HG02885 (cell line): ENCODE results near the gene PKP4.

Experiments
- ATAC-seq: cut with Tn5 transposase; IDR thresholded peaks from one replicate; pipeline ENCODE4 v1.9.1; 2021; ENCODE audit warnings: mild to moderate bottlenecking; ENCODE audit not compliant: unreplicated experiment, poor library complexity

Gene PKP4

DNA sequence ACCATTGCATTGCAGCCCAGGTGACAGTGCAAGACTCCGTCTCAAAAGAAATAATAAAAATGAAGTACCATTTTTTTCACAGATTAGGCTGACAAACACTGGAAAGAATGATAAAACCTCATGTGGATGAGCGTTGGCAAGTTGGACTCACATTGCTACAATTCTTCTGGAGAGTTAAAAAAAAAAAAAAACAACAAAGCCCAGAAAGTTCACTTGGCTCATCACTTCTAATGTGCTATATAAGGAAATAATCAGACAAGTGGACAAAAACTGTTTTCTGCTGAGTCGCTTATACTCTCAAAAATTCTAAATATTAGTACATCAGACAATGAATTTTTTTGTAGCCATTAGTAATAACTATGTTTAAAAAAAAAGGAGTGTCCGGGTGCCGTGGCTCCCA, 38.4 kb downstream of the PKP4 start:
- ATAC-seq: no peak

DNA sequence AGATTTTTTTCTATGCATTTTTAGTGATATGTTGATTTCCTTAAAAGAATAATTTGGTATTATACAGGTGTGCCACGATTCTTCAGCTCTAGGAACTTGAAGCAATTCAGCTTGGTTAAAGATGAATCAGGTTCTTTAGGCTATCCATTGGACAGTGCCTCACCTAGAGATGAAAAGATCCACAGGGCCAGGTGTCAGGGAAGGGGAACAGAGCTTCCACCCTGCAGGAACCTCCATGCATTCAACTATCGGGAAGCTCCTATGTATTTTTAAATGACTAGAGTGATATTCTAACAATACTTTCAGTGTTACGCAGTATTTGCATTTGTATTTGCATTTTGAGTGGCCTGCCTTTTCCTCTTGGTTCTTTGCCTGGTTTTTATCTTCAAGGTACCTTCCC, 40.2 kb downstream of the PKP4 start:
- ATAC-seq: no peak

DNA sequence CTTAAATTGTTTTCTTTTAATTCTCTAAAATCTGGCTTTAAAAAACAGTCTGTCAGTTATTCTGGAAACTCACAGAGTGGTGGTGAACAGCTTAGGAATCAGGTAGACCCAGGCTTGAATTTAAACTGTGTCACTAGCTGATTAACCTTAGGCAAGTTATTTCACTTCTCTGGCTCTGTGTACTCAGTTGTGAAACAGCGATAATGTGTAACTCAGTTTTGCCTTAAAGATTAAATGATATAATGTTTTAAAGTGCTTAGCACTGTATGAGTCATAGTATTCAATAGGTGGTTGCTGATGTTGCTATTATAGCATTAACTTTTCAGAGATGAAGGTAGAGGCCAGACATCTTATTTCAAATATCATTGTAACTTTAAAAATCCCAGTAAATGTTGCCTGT, 40.7 kb downstream of the PKP4 start:
- ATAC-seq: no peak

DNA sequence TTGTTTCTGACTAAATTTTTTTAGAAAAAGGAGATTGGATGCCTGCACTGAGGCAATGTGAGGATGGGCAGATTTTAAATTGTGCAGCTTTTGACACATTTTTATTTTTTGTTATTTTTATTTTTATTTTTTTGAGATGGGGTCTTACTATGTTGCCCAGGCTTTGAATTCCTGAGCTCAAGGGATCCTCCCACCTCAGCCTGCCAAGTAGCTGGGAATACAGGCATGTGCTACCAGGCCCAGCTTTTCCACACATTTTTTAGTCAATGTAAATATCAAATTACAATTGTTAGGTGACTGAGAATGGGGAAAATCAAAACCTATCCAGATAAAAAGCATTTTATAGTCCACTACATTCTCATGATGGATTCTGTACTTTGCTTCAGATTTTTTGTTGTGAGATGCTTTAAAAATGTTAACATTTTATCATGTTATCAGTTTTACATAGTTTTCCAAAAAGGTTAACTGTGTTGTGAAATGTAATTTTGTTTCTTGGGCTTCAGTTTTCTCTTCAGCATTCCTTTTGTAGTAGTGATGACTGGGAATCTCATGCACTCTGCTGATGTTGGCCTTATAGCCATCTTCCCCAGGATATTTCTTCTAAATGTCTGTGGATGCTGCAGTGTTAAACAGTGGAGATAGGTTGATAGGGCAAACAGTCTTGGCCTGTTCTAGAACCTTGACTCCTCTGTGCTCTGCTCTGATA, 41.4 kb downstream of the PKP4 start:
- ATAC-seq: no peak

DNA sequence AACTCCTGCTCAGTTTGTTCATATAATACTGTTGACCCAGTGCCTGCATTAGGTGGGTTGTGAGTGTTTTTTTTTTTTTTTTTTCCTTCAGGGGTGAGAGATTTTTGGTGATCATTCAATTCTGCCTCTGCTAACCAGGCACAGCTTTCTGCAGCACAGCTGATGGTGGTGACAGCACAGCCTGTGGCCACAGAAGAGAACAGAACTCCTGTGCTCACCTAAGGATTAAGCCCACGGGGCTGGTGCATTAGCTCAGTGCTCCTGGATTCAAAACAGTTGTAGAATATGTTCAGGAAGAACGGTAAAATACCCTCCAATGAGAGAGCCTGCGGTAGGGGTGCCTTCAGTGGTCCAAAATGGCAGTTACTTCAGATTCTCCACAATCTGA, 42.0 kb downstream of the PKP4 start:
- ATAC-seq: no peak

DNA sequence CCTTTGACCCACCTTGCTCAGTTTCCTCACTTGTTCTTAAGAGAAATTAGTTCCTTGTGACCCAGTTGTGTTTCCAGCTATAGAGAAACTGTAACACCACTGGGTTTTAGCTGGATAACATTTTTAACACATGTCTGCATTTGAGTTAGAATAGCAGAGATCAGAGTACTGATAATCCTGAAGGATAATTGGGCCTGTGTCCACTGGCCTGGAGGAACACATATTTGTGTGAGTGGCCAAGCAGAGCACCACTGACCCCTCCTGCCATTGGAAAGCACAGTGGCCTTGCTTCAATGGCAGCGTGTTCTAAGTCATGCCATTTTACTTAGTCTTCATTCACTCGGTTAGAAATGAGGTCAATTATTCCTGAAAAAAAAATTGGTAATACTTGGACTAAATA, 42.6 kb downstream of the PKP4 start:
- ATAC-seq: no peak

DNA sequence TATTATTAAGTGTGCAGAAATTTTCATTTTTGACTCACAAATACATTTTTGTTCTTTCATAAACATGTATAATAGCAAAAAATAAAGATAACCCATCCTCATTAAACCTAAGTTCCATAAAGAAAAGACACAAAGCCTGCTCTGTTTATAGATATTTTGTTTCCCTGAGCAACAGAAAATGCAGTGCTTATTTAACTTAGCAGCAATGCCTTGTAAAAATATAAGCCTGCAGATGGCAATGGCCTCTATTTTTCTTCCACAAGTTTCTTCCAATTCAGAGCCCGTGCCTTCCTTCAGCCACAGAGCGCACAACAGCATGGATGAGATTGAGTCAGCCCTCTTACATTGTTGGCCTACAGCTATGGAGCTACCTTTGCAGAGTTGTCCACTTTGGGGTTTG, 43.6 kb downstream of the PKP4 start:
- no peak for ATAC-seq

DNA sequence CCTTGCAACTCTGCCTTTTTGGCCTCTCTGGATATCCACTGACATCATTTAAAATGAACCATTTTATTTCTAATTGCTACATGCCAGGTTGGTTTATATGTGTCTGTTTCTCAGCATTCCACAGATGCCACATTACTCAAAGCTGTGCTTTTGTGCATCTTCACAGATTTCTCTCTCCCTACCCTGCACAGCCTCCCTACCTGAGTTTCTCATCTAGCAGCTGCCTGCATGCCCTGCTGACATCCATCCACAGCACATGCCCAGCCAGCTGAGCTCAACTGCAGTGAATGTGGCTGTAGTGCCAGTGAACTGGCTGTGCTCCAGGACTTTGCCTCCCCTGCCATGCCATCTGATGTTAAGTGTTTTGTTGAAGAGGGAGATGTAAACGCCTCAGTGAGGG, 44.5 kb downstream of the PKP4 start:
- no peak for ATAC-seq

DNA sequence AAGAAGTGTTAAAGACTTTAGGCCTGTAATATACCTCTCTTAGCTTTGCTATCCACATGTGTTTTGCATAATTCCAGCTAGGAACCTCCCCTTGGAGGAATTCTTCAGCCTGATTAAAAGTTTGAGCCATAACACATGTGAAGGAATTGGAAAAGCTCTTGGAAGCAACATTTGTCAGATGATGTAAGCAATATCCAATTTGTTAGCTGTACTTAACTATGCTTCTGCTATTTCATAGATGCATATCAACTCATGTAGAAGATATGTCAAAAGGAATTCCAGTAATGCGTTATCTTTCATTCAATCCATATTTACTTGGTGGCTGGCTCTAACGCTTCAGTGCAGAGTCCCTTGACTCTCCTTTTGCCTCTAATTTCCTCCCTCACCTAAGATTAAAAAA, 46.2 kb downstream of the PKP4 start:
- no peak for ATAC-seq

DNA sequence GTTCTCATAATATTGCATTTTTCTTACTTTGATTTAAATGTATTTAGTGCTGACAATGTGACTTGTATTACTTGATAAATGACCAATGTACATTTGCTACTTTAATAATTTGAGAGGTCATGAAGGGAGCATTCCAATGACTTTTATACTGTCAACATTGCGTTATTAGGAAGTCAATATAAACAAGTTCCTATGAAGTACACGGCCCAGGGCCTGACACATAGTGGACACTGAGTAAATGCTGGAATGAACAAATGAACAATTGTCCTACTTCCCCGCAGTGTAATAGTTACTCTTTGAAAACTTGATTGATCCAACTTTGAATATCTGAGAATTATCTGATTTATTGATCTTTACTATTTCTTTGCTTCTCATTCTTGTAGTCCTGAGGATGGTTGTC, 47.3 kb downstream of the PKP4 start:
- no peak for ATAC-seq

DNA sequence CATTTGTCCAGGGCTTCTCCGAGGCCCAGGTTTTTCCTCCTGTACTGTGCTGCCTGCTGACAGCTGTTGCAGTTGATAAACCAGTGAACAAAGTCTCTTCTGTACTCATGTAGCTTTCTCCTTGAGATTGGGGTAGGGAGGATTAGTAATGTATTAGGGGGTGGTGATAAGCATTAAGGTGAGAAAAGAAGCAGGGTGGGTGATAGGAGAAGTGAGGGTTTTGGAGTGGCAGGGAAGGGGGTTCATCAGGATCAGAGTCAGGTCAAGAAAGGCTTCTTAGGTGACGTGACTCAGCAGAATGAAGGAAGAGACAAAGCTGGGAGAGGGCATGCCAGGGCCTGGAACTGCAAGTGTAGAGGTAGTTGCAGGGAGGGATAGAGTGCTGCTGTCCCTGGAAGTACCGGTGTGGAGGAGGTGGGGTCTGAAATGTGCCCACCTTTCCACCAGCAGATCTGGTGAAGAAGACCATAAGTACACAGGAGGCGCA, 48.7 kb downstream of the PKP4 start:
- ATAC-seq: no peak

DNA sequence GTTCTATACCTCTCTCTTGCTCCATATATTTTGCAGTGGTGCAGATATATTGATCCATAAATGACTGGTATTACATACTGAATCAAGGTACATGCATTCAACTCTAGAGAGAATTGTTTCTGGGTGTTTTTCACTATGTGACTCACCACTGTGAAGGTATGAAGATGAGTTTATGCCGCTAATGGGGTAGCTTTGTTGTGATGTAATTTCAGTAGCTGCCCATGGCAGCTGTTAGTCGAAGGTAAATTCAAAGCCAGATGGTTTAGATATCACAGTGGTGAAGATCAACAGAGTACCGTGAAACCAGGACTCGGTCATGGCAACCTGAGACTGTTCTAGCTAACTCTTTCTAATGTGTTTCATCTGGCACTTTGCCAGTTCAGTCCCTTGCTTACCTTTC, 50.4 kb downstream of the PKP4 start:
- ATAC-seq: peak; percentile 83

DNA sequence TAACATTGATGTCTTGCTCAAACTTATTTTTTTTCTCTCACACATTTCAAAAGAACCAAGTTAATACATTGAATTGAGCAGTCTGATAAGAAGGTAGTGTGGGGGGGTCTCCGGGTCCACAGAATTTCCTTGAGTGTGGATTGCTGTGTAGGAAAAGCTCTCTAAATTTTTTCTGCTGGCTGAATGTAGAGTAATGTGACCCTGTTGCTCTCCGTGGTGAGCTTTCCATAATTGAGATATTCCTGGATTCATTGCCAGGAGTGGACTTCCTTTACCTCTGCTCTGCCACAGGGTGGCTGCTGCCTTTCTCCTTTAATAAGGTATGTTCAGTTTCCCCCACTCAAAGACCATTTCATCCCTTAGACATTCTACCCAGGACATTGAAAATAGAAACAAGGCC, 50.9 kb downstream of the PKP4 start:
- ATAC-seq: no peak

DNA sequence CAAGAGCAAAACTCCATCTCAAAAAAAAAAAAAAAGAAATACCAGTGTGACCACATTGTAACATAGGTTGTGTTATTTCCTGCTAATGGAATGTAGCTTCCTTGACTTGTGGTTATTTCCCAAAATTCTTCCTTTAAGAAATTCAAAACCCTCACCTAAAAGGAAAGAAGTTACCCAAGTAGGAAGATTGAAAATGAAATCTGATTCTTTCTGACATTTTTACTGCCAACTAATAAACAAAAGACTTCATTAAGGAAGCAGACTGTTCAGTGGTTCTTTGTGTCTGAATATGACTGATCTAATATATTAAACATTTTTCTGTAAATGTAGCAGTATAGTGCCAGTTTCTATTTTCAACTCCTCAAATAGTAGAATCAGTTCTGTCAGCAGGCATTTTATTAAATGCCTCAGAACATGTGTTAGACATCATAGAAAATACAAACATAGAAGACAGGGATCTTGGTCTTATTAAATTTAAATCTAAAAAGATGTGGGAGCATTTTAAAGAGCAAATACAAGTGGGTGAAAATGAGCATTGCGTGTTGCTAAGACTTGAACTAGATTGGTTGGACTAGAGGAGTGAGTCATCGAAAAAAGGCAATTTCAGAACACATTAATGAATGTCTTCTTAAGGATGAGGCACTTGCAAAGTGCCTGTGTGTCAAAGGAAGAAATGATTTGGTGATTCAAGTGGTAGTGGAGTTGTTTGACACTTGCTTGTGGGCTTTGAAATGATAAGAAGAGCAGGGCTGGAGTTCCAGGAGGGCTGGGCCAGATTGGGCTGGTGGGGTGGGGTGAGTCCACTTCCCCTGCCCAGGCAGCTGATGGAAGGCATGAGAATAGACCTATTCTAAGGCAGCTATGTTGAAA, 53.4 kb downstream of the PKP4 start:
- ATAC-seq: no peak

DNA sequence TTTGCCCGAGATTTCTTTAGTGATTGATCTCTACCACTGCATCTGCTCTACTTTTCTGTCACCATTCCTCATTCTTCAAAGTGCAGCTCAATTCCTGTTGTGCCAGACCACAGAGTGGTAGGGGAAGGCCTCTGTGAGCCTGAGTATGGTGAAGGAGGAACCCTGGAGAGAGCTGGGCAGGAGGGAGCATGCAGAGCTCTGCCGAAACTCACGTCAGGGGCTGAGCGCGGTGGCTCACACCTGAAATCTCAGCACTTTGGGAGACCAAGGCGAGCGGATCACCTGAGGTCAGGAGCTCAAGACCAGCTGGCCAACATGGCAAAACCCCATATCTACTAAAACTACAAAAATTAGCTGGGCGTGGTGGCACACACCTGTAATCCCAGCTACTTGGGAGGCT, 54.1 kb downstream of the PKP4 start:
- ATAC-seq: no peak

DNA sequence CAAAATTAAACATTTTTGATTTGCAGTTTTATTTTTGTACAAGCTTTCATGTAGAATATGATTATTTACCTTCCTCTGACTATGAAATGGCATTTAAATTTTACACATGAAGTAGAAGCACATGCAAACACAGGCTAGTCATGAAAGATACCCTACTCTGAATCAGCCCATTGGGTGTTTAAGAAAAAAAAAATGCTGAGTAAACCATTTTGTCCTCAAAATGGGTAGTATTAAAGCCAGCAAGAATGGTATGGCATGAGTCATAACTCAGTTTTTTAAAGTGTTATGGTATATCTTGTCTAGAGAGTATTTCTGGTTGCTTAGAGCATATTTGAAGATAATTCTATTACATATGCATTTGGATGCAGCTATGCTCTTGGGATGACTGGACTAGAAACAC, 55.0 kb downstream of the PKP4 start:
- ATAC-seq: no peak

DNA sequence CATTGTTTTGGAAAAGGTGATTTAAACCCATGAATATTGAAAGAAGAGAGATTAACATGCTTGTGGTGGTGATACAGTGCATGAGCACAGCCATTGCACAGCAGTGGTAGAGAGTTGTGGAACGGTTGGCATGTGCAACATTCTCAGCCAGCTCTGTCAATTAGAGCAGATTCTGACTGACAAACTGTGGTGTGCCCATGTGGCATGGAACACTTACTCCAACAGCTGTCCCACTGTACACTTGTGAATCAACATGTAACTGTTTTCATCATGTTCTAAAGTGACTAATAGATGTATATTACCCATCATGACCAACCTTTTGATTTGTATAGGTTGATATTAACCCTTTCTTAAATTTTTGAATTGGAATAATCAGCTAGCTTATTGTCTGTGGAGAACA, 55.6 kb downstream of the PKP4 start:
- ATAC-seq: no peak

DNA sequence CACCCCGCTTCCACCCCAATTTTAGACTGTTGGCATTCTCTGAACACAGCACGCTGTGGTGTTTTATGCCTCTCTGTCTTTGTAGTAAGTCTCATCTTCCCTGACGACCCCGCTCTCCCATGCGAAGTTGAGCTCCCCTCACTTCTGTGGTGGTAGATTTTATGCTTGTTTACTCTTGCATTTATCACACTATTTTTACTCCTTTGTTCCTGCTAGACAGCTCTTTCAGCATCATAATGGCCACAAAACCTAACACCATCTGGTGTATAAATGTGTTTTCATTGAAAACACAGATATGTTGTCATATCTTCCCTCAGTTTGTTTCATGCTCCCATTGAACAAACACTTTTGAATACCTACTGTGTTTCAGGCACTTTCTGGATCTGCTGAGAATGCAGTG, 57.1 kb downstream of the PKP4 start:
- ATAC-seq: no peak

DNA sequence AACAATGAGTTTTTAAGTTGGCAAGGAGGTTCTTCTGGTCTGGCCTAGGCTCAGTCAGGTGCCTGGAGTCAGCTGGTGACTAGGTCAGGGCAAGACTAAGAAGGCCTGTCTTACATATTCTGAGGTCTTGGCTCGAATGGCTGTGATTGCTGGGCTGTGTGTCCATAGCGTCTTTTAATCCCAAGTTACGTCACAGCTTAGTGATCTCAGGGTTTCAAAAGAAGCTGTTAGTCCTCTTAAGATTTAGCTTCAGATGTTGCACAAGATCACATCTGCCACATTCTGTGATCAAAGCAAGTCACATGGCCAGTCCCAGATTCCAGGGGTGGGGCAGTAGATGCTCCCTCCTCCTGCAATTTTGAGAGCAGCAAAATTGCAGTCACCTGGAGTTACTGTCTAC, 61.3 kb downstream of the PKP4 start:
- ATAC-seq: no peak

DNA sequence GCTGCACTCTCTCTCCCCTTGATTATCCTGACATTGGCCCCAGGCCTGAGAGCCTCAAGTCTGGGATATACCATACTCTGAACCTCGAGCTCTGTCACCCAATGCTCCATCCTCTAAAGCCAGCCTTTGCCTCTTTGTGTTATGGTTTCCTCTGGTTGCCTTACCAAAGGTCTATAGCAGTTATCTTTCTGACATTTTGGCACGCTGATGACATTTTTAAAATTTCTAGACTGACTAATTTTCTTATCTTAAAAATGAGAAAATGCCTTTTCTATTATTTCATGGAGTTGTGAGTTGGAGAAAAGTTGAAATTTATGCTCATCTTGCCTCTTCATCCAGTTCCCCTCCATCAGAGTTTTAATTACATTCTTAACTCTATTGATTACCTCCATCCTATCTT, 62.7 kb downstream of the PKP4 start:
- ATAC-seq: no peak

DNA sequence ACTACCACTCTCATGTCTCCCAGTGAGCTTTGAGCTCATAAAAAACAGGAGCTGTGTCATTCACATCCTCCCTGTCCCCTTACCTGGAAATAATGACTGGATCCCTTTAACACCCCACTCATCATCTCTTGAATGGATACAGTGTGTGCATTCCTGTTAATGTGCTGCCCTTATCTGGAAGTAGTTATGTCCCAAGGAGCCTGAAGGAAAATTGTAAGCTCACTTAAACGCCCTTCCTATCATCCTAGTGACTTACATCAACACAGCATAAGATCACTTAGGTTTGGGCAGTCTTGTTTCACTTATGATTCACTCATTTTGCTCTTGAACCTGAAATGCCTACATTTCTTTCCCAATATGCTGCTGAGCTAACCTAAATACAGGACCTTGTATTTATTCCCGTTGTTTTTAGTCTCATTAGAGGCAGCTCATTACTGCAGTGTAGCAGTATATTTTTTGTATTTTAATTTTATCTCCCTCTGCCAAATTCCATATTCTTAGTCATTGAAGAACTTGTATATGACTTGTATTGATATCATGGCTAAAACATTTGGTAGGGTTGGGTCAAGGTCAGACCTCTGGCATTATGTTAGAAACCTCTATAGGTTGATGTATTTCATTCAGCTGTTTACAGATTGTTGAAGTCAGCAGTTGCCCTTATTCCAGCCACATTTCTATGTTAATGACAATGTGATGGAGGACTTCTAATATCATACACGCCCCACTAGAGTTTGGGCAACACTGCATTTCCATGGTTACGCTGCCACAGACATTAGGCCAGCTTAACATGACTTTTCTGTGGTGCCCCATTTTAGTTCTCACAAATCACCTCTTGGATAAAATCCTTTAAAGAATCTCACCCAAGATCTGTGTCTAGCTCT, 72.9 kb downstream of the PKP4 start:
- no peak for ATAC-seq
